ENCODE measurements around the gene FUT8.
A peak's percentile ranks its signal among the peaks of the same experiment; 100 is the strongest.

Gene FUT8

DNA sequence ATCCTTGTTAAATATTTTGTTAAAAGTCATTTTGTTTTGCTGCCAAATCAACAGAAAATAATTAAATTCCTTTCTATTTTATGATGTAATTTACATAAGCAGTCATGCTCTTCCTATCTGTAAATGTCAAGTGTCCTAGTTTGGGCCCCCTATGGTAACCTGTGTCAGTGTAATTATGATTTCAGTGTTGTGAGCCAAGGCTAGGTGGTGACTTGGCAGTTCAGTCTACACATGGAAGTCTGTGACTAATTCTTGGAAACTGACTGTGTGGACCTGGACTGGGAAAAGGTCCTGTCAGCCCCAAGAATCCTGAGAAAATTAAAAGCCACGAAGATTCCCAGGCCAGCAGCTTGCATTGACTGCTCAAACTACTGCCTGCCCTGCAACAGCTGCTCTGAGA is 371.0 kb downstream of the FUT8 start:
- no peak for DNase-seq

DNA sequence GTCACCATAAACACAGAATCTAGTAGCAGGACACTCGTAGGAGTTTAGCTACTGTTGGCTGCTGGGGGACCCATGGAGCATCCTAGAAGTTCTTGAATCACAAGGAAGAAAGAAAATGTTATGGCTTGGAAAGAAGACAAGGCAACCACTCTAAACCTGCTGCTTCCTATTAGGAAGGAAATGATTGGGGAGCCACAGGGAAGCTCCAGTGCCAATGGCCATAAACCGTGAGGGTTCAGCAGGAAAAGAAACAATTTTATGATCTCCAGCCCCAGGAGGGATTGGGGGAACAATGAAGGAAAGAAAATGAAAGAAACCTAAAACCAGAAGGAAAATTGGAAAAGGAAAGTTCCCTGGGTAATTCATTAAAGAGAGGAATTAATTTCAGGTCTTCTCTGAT is 372.0 kb downstream of the FUT8 start:
- DNase-seq = no peak

DNA sequence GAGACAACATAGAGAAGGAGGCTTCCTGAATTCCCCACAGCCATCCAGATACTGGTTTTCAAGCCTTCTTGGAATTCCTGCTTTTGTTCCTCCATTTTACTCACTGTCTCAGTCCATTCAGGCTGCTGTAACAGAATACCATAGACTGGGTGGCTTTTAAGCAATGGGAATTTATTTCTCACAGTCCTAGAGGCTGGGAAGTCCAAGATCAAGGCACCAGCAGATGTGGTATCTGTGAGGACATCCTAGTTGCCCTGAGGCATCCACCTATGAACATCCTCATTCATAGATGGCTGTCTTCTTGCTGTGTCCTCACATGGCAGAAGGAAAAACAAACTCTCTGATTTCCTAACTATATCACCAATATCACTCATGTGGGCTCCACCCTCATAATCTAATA is 374.9 kb downstream of the FUT8 start:
- DNase-seq = no peak

DNA sequence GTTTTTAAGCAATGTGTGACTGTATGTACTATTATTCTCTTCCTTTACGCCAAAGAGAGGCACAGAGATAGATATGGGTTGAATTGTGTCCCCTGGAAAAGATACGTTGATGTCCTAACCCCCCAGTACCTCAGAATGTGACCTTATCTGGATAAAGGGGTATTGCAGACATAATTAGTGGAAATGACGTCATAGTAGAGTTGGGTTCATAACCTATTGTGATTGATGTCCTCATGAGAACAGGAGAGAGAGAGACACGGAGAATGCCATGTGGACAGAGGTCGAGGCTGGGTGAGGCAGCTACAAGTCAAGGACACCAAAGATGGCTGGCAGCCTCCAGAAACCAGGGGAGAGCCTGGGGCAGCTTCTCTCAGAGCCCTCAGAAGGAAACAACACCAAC is 376.3 kb downstream of the FUT8 start:
- no peak for DNase-seq

DNA sequence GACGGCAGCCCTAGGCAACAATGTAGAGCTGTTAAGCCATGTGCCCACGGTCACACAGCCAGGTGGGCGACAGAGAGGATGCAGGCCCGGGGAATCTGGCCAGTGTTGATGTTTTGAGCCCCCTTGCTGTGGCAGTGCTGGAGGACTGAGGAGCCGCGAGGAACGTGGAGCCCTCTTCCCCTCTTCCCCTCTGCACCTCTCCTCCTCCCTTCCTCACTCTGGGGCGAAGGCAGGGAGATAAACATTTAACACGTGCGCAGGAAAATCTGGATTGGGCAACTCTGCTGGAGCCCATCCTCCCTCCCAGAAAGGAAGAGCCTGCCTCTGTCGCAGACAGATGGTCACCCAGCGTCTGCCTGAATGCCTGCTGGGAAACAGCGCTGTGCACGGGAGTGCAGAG is 376.8 kb downstream of the FUT8 start:
- no peak for DNase-seq

DNA sequence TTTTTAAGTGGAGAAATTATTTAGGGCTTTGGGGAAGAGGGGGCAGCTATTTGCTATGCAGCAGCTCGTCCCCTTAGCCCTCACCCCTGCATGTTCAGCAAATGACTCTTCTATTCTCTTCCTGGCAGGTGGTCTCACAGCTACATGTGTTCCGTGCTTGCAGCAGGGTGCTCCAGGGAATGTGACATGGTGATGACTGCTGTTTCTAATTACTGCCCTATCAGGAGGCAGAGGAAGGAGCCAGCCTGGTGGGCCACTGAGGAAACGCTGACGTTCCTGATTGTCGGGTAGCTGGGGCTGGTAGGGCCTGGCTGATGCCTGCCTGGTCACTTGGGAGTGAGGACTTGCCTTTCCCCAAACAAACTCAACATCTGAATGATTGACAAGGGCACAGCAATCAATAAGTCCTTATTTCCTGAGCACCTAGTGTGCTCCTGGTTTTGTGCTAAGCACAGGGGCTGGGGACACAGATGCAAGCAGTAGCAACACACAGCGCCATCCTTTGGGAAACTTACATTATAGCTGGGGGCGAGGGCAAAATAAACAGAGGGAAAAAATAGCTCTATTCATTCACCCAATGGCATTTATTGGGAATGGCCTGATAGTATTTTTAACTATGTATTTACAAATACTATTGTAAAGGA is 377.8 kb downstream of the FUT8 start:
- DNase-seq = no peak

DNA sequence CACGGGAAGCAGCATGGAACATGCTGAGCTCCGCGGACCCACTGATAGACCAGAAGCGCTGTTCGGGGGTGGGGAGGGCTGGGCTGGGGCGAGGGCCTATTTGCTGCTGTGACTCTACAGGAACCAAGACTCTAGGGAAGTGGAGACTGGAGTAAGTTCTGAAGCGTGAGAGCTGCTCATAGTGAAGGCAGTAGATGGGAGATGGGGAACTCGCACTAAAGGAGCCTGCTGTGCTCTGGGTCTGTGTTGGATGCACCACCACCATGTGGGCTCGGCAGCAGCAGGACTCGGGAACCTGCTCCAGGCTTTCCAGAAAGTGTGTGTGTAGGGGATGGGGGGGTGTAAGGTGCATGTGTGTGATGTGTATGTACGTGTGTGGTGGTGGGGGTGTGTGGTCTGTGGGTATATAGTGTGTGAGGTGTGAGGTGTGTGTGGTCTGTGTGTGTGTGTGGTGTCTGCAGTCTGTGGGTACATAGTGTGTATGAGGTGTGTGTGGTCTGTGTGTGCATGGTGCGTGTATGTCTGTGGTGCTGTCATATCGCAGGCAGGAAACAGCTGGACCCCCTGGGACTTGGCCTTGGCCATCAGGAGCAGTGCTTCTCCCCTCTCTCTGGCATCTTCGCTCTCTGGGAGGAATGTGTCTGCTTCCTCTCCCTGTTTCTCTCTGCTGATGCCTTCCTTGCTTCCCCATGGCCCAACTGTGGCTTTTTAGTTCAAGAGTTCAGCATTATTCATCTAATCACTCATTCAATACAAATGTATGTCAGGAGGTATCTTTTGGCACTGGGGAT is 378.9 kb downstream of the FUT8 start:
- DNase-seq = peak; percentile 15

DNA sequence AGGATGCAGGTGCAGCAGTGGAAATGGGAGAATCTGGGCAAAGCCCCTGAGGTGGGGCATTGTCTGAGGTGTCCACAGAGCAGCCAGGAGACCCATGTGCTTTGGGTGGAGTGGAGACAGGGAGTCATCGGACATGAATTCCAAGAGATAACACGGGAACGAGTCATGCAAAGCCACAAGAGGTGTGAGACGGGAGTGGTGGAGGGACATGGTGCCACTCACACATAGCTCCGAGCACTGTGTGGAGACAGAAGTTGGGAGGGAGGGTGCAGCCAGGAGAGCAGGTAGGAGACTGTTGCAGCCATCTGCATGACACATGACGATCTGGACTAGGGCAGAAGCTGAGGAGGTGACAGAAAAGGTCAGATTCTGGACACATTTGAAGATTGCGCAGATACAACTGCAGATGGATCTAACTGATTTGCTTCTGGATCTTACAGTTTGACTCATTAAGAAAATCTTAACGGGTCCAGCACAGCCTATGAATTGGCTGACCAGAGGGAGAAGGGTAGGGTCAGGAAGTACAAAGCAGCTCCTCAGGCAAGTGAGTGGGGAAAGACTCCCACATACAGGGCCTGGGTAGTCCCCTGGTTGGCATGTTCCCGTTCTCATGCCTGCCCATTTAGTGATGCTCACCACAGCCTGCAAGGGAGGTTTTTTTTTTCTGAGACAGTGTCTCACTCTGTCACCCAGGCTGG is 379.8 kb downstream of the FUT8 start:
- DNase-seq = no peak
